Type B pancreatic cell (in vitro differentiated cells): Measurements from ENCODE around the gene TENM3. TPM values are rescaled to one million over a fixed set of nuclear protein-coding genes. Genes with fewer than 3 reads are reported as not detected.

Experiments
- DNase-seq: peaks from one replicate; pipeline ENCODE4 v3.0.0; 2021; ENCODE audit warnings: mixed read lengths; ENCODE audit not compliant: unreplicated experiment; ENCODE audit errors: extremely low spot score
- H3K27ac Mint-ChIP-seq: 2 replicates; pipeline ENCODE4 v1.8.0; 2021; ENCODE audit warnings: mild to moderate bottlenecking, mixed read lengths
- H3K27me3 Mint-ChIP-seq: 2 replicates; pipeline ENCODE4 v1.8.0; 2021; ENCODE audit warnings: mixed read lengths
- H3K36me3 Mint-ChIP-seq: 2 replicates; pipeline ENCODE4 v1.8.0; 2021; ENCODE audit warnings: mixed read lengths
- H3K4me1 Mint-ChIP-seq: one replicate; pipeline ENCODE4 v1.8.0; 2021; ENCODE audit warnings: mixed read lengths; ENCODE audit not compliant: unreplicated experiment
- H3K4me3 Mint-ChIP-seq: 2 replicates; pipeline ENCODE4 v1.8.0; 2021; ENCODE audit warnings: mild to moderate bottlenecking, mixed read lengths
- H3K9me3 Mint-ChIP-seq: 2 replicates; pipeline ENCODE4 v1.8.0; 2021; ENCODE audit warnings: mixed read lengths
- total RNA-seq: library from RNA; stranded (reverse); gene quantifications from 2 replicates; pipeline ENCODE4 v1.2.1, GENCODE V29; 2021; ENCODE audit warnings: low replicate concordance
- TF ChIP-seq, protein P1 (sequence below): fragments of 200-600 bp; sonication (generic); conservative IDR thresholded peaks from 2 replicates; pipeline ENCODE4 v1.5.0; 2021; ENCODE audit warnings: antibody characterized with exemption, mild to moderate bottlenecking

TENM3 gene
- total RNA-seq, 1 donor from 2014 or later = 73.5 TPM

GRCh38 chr4:182212211-182212761 lies 30.9 kb upstream of the TENM3 start:
- Mint-ChIP-seq H3K27ac (peak overlapping the region; percentile 74), H3K4me3 (peak overlapping the region; percentile 63)

GRCh38 chr4:182213004-182213403 lies 30.2 kb upstream of the TENM3 start:
- DNase-seq = no peak
- TF ChIP-seq, protein P1, sequence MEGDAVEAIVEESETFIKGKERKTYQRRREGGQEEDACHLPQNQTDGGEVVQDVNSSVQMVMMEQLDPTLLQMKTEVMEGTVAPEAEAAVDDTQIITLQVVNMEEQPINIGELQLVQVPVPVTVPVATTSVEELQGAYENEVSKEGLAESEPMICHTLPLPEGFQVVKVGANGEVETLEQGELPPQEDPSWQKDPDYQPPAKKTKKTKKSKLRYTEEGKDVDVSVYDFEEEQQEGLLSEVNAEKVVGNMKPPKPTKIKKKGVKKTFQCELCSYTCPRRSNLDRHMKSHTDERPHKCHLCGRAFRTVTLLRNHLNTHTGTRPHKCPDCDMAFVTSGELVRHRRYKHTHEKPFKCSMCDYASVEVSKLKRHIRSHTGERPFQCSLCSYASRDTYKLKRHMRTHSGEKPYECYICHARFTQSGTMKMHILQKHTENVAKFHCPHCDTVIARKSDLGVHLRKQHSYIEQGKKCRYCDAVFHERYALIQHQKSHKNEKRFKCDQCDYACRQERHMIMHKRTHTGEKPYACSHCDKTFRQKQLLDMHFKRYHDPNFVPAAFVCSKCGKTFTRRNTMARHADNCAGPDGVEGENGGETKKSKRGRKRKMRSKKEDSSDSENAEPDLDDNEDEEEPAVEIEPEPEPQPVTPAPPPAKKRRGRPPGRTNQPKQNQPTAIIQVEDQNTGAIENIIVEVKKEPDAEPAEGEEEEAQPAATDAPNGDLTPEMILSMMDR = no peak
- no peaks in the 10 kb centered on the region for H3K9me3 Mint-ChIP-seq
- peaks cover 3% of the 10 kb centered on the region for H3K27me3 Mint-ChIP-seq
- H3K27ac Mint-ChIP-seq = no peak overlapping the region
- H3K36me3 Mint-ChIP-seq = peaks cover 4% of the 10 kb centered on the region
- peaks cover 32% of the 10 kb centered on the region for H3K4me1 Mint-ChIP-seq
- no peak overlapping the region for H3K4me3 Mint-ChIP-seq

More at GRCh38 chr4:182212211-182212761, 30.9 kb upstream of the TENM3 start:
- Mint-ChIP-seq H3K36me3 (peaks cover 4% of the 10 kb centered on the region), H3K9me3 (no peaks in the 10 kb centered on the region), H3K27me3 (peaks cover 3% of the 10 kb centered on the region), H3K4me1 (peaks cover 37% of the 10 kb centered on the region)
- DNase-seq = no peak
- TF ChIP-seq, protein P1 = no peak

- no peak for DNase-seq
- H3K27me3 Mint-ChIP-seq = no peaks in the 10 kb centered on the region
- H3K4me3 Mint-ChIP-seq = no peak overlapping the region
- no peak overlapping the region for H3K27ac Mint-ChIP-seq
- H3K9me3 Mint-ChIP-seq = no peaks in the 10 kb centered on the region
- TF ChIP-seq, protein P1 = no peak
- peaks cover 24% of the 10 kb centered on the region for H3K4me1 Mint-ChIP-seq
- peaks cover under 1% of the 10 kb centered on the region for H3K36me3 Mint-ChIP-seq
Observed at GRCh38 chr4:182215148-182215547, 28.1 kb upstream of the TENM3 start.

DNA sequence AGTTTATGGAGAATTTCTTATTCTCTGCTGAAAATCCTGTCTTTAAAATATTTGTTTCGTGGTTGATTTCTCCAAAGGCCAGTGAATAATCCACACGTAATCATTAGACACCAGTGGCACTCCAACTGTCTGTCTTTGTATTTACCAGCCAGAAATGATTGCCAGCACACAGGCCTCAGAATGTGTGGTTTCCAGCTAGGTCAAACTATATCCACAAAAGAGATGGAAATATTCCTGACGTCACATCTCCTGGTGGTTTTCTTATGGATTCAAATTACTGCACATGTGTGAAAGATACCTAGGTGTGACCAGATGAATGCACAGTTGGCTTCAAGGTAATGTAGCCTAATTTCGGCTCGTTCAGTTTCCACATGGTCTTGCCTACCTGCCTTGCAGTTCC lies 27.2 kb upstream of the TENM3 start:
- no peak for DNase-seq
- Mint-ChIP-seq H3K27ac (no peak overlapping the region), H3K36me3 (no peaks in the 10 kb centered on the region), H3K4me1 (peaks cover 23% of the 10 kb centered on the region), H3K27me3 (no peaks in the 10 kb centered on the region), H3K4me3 (no peak overlapping the region), H3K9me3 (no peaks in the 10 kb centered on the region)
- TF ChIP-seq, protein P1 = no peak

DNA sequence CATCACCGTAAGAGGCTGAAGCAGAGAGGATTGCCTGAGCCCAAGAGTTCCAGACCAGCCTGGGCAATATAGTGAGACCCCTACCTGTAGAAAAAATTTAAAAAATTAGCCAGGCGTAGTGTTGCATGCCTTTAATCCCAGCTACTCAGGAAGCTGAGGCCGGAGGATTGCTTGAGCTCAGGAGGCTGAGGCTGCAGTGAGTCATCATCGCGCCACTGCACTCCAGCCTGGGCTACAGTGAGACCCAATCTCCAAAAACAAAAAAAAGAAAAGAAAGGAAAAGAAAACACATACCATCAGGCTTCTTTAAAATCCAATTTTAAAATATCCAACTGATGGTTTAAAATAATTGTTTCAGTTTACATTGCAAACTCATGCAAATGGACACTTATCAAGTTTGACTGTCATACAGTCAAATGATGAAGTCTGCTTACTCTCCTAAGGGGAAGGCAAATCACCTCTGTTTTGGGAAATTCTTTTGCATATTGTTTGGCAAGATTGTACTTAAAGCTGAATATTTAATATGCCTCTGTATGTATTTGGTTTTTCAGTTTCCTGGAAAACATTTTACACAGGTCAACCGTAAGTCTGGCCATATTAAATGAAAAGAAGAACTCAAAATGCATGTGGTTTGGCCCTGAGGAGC lies 23.7 kb upstream of the TENM3 start:
- Mint-ChIP-seq H3K27ac (no peak overlapping the region), H3K4me1 (peaks cover 22% of the 10 kb centered on the region), H3K36me3 (no peaks in the 10 kb centered on the region), H3K27me3 (no peaks in the 10 kb centered on the region), H3K4me3 (no peak overlapping the region), H3K9me3 (no peaks in the 10 kb centered on the region)
- TF ChIP-seq, protein P1 = no peak
- DNase-seq = no peak
